CD4-positive, alpha-beta T cell treated with Interleukin-15 for 1 hour (primary cell): Measurements from ENCODE around the gene ESD.
"Not testable (repeated sequence)": the region's sequence is repeated elsewhere in the genome, so short reads cannot be mapped to it uniquely, and the experiment has no call there.

Source experiments
- DNase-seq: peaks from one replicate; pipeline ENCODE4 v3.0.0-alpha.2; 2020

Gene ESD

GRCh38 chr13:46783504-46783903, 13.5 kb downstream of the ESD start:
- no peak for DNase-seq

- no peak for DNase-seq
Observed at GRCh38 chr13:46782691-46783090, 14.3 kb downstream of the ESD start.

GRCh38 chr13:46782066-46782465, 14.9 kb downstream of the ESD start:
- no peak for DNase-seq

GRCh38 chr13:46778890-46779289, 18.1 kb downstream of the ESD start:
- no peak for DNase-seq

- no peak for DNase-seq
Observed at GRCh38 chr13:46778095-46778494, 18.9 kb downstream of the ESD start.

- DNase-seq, result no peak
Observed at GRCh38 chr13:46775385-46776107, 21.4 kb downstream of the ESD start.

GRCh38 chr13:46773541-46773940, 23.4 kb downstream of the ESD start:
- DNase-seq, result no peak

- no peak for DNase-seq
Observed at GRCh38 chr13:46771693-46772092, 25.3 kb downstream of the ESD start.

GRCh38 chr13:46769925-46770324, 27.0 kb downstream of the ESD start:
- not testable (repeated sequence) for DNase-seq

GRCh38 chr13:46761866-46762265, 35.1 kb downstream of the ESD start:
- DNase-seq, result no peak

- no peak for DNase-seq
Observed at GRCh38 chr13:46761174-46761573, 35.8 kb downstream of the ESD start.

GRCh38 chr13:46759846-46760245, 37.1 kb downstream of the ESD start:
- no peak for DNase-seq

- DNase-seq, result no peak
Observed at GRCh38 chr13:46757640-46758039, 39.3 kb downstream of the ESD start.

GRCh38 chr13:46756977-46757376, 40.0 kb downstream of the ESD start:
- no peak for DNase-seq

GRCh38 chr13:46755508-46755907, 41.5 kb downstream of the ESD start:
- DNase-seq, result not testable (repeated sequence)

- DNase-seq, result no peak
Observed at GRCh38 chr13:46754812-46755211, 42.1 kb downstream of the ESD start.

GRCh38 chr13:46753917-46754316, 43.0 kb downstream of the ESD start:
- DNase-seq, result no peak

GRCh38 chr13:46753137-46753536, 43.8 kb downstream of the ESD start:
- DNase-seq, result no peak

- peak; percentile 66 for DNase-seq
Observed at GRCh38 chr13:46751811-46752635, 44.9 kb downstream of the ESD start.

GRCh38 chr13:46749951-46750350, 47.0 kb downstream of the ESD start:
- DNase-seq, result no peak

GRCh38 chr13:46748300-46748699, 48.7 kb downstream of the ESD start:
- DNase-seq, result no peak

GRCh38 chr13:46747031-46747820, 49.7 kb downstream of the ESD start:
- no peak for DNase-seq

- DNase-seq, result no peak
Observed at GRCh38 chr13:46745706-46746105, 51.3 kb downstream of the ESD start.

- no peak for DNase-seq
Observed at GRCh38 chr13:46745062-46745461, 51.9 kb downstream of the ESD start.
